Neural cell (in vitro differentiated cells): ENCODE data around the gene SF3B5. TPM values are rescaled to one million over a fixed set of nuclear protein-coding genes. Genes with fewer than 3 reads are reported as not detected.

Source experiments
- H2AFZ ChIP-seq: fragments of 200-600, 300-800 bp; sonication (generic), shearing (Covaris generic); 2 replicates; pipeline ENCODE4 v1.6.0; 2014; ENCODE audit warnings: low read depth, mild to moderate bottlenecking, antibody characterized with exemption, low read length, moderate library complexity
- H3F3A ChIP-seq: fragments of 200-600 bp; shearing (Covaris generic); 2 replicates; pipeline ENCODE4 v1.6.1; 2016; ENCODE audit warnings: mild to moderate bottlenecking, moderate library complexity, mixed read lengths, antibody characterized with exemption, low read length; ENCODE audit not compliant: insufficient read depth, poor library complexity, severe bottlenecking
- H3K27ac ChIP-seq: fragments of 200-600, 300-800 bp; sonication (generic), shearing (Covaris generic); 2 replicates; pipeline ENCODE4 v1.5.1; 2014; ENCODE audit warnings: mild to moderate bottlenecking, low read length, moderate library complexity
- H3K27me3 ChIP-seq: fragments of 300-800, 200-600 bp; sonication (generic), shearing (Covaris generic); 2 replicates; pipeline ENCODE4 v1.6.0; 2014; ENCODE audit warnings: mild to moderate bottlenecking, low read depth, low read length, moderate library complexity; ENCODE audit not compliant: insufficient read depth
- H3K36me3 ChIP-seq: fragments of 300-800, 200-600 bp; sonication (generic), shearing (Covaris generic); 2 replicates; pipeline ENCODE4 v1.5.1; 2014; ENCODE audit warnings: mild to moderate bottlenecking, antibody characterized with exemption, low read length, moderate library complexity; ENCODE audit not compliant: insufficient read depth
- H3K4me2 ChIP-seq: fragments of 300-800, 200-600 bp; sonication (generic), shearing (Covaris generic); 2 replicates; pipeline ENCODE4 v1.6.0; 2014; ENCODE audit warnings: mild to moderate bottlenecking, low read length
- H3K4me3 ChIP-seq: fragments of 300-800, 200-600 bp; sonication (generic), shearing (Covaris generic); 2 replicates; pipeline ENCODE4 v1.5.1; 2014; ENCODE audit warnings: mild to moderate bottlenecking, low read length, moderate library complexity
- H3K79me2 ChIP-seq: fragments of 200-600 bp; shearing (Covaris generic); replicated peaks from 2 replicates; pipeline ENCODE4 v1.6.0; 2014; ENCODE audit warnings: mild to moderate bottlenecking, low read length, moderate library complexity; ENCODE audit not compliant: insufficient read depth
- H3K9ac ChIP-seq: fragments of 300-800, 200-600 bp; sonication (generic), shearing (Covaris generic); 2 replicates; pipeline ENCODE4 v1.6.1; 2016; ENCODE audit warnings: mild to moderate bottlenecking, low read length, mixed read lengths
- H3K9me2 ChIP-seq: fragments of 200-600 bp; shearing (Covaris generic); 2 replicates; pipeline ENCODE4 v1.6.1; 2016; ENCODE audit warnings: mild to moderate bottlenecking, low read length, mixed read lengths; ENCODE audit not compliant: insufficient read depth
- H3K9me3 ChIP-seq: fragments of 200-600, 300-800 bp; sonication (generic), shearing (Covaris generic); 2 replicates; pipeline ENCODE4 v1.6.1; 2016; ENCODE audit warnings: mild to moderate bottlenecking, mixed run types, low read length, moderate library complexity, mixed read lengths
- H4K20me1 ChIP-seq: fragments of 200-600 bp; shearing (Covaris generic); 2 replicates; pipeline ENCODE4 v1.6.1; 2016; ENCODE audit warnings: mild to moderate bottlenecking, mixed run types; ENCODE audit not compliant: insufficient read depth
- EP300 ChIP-seq: fragments of 450-650 bp; conservative IDR thresholded peaks from 2 replicates; pipeline ENCODE4 v1.6.1; 2014; ENCODE audit warnings: antibody characterized with exemption, mild to moderate bottlenecking, moderate library complexity; ENCODE audit not compliant: poor library complexity, severe bottlenecking
- EZH2 ChIP-seq: fragments of 200-600, 300-800 bp; shearing (Covaris generic), sonication (generic); IDR thresholded peaks from 2 replicates; pipeline ENCODE4 v1.6.1; 2014; ENCODE audit warnings: antibody characterized with exemption, low read length, borderline replicate concordance, mild to moderate bottlenecking; ENCODE audit not compliant: insufficient read depth, poor library complexity, severe bottlenecking
- MXI1 ChIP-seq: fragments of 450-650 bp; conservative IDR thresholded peaks from 2 replicates; pipeline ENCODE4 v1.6.1; 2014; ENCODE audit warnings: antibody characterized with exemption, mild to moderate bottlenecking; ENCODE audit not compliant: poor library complexity, severe bottlenecking
- POLR2AphosphoS5 ChIP-seq: IDR thresholded peaks from 2 replicates; pipeline ENCODE4 v1.6.1; 2012
- RAD21 ChIP-seq: fragments of 450-650 bp; conservative IDR thresholded peaks from 2 replicates; pipeline ENCODE4 v1.6.1; 2014; ENCODE audit warnings: antibody characterized with exemption, mild to moderate bottlenecking, moderate library complexity
- SMC3 ChIP-seq: fragments of 450-650 bp; conservative IDR thresholded peaks from 2 replicates; pipeline ENCODE4 v1.6.1; 2014; ENCODE audit warnings: antibody characterized with exemption, mild to moderate bottlenecking, moderate library complexity; ENCODE audit not compliant: poor library complexity
- TAF1 ChIP-seq: IDR thresholded peaks from 2 replicates; pipeline ENCODE4 v1.6.1; 2012; ENCODE audit warnings: low read depth
- polyA plus RNA-seq: library from polyadenylated mRNA; depleted of rRNA; stranded (reverse); fragments of >200 nt; gene quantifications from 2 replicates; pipeline ENCODE4 v1.2.3, GENCODE V29; 2014
- TF ChIP-seq, protein P1 (sequence below): fragments of 450-650 bp; IDR thresholded peaks from 2 replicates; pipeline ENCODE4 v1.5.1; 2014; ENCODE audit warnings: antibody characterized with exemption, mild to moderate bottlenecking, moderate library complexity; ENCODE audit not compliant: poor library complexity, severe bottlenecking
- TF ChIP-seq, protein P2 (sequence below): IDR thresholded peaks from 2 replicates; pipeline ENCODE4 v1.6.1; 2012; ENCODE audit warnings: borderline replicate concordance

SF3B5 gene
- polyA plus RNA-seq, 1 donor from 2014 or later: 246 TPM

GRCh38 chr6:144093658-144094057, 1.7 kb downstream of the SF3B5 start:
- H3K4me2 ChIP-seq: peak overlapping the region; percentile 91
- no peak overlapping the region for H3K9ac ChIP-seq
- no peaks in the 10 kb centered on the region for H3F3A ChIP-seq
- H3K4me3 ChIP-seq: peak overlapping the region; percentile 87
- H2AFZ ChIP-seq: no peak overlapping the region
- H3K79me2 ChIP-seq: peaks cover 19% of the 10 kb centered on the region
- H3K27me3 ChIP-seq: no peaks in the 10 kb centered on the region
- H4K20me1 ChIP-seq: no peaks in the 10 kb centered on the region
- H3K36me3 ChIP-seq: no peaks in the 10 kb centered on the region
- no peak overlapping the region for H3K27ac ChIP-seq
- no peak for TF ChIP-seq SMC3
- no peak for TF ChIP-seq POLR2AphosphoS5
- TF ChIP-seq TAF1: no peak
- TF ChIP-seq, protein P1, sequence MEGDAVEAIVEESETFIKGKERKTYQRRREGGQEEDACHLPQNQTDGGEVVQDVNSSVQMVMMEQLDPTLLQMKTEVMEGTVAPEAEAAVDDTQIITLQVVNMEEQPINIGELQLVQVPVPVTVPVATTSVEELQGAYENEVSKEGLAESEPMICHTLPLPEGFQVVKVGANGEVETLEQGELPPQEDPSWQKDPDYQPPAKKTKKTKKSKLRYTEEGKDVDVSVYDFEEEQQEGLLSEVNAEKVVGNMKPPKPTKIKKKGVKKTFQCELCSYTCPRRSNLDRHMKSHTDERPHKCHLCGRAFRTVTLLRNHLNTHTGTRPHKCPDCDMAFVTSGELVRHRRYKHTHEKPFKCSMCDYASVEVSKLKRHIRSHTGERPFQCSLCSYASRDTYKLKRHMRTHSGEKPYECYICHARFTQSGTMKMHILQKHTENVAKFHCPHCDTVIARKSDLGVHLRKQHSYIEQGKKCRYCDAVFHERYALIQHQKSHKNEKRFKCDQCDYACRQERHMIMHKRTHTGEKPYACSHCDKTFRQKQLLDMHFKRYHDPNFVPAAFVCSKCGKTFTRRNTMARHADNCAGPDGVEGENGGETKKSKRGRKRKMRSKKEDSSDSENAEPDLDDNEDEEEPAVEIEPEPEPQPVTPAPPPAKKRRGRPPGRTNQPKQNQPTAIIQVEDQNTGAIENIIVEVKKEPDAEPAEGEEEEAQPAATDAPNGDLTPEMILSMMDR: no peak
- TF ChIP-seq MXI1: no peak
- TF ChIP-seq RAD21: no peak
- no peak for TF ChIP-seq EZH2
- TF ChIP-seq, protein P2, sequence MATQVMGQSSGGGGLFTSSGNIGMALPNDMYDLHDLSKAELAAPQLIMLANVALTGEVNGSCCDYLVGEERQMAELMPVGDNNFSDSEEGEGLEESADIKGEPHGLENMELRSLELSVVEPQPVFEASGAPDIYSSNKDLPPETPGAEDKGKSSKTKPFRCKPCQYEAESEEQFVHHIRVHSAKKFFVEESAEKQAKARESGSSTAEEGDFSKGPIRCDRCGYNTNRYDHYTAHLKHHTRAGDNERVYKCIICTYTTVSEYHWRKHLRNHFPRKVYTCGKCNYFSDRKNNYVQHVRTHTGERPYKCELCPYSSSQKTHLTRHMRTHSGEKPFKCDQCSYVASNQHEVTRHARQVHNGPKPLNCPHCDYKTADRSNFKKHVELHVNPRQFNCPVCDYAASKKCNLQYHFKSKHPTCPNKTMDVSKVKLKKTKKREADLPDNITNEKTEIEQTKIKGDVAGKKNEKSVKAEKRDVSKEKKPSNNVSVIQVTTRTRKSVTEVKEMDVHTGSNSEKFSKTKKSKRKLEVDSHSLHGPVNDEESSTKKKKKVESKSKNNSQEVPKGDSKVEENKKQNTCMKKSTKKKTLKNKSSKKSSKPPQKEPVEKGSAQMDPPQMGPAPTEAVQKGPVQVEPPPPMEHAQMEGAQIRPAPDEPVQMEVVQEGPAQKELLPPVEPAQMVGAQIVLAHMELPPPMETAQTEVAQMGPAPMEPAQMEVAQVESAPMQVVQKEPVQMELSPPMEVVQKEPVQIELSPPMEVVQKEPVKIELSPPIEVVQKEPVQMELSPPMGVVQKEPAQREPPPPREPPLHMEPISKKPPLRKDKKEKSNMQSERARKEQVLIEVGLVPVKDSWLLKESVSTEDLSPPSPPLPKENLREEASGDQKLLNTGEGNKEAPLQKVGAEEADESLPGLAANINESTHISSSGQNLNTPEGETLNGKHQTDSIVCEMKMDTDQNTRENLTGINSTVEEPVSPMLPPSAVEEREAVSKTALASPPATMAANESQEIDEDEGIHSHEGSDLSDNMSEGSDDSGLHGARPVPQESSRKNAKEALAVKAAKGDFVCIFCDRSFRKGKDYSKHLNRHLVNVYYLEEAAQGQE: no peak
- TF ChIP-seq EP300: no peak
- H3K9me3 ChIP-seq: no peaks in the 10 kb centered on the region
- H3K9me2 ChIP-seq: no peaks in the 10 kb centered on the region

DNA sequence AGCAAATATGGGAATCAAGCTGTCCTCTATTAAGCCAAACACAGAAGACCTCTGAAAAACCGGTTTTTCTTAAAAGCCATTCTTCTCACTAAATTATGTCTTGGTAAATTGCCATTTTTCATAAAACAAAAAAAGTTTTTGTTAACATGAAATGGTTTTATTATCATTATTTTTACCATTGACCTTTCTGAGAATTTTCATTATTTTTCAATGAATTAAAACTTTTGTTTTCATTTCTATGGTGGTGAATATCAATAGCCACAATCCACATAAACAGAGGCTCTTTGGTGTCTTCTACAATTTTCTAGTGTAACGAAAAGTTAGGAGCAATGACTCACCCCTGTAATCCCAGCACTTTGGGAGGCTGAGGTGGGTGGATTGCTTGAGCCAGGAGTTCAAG, 2.1 kb downstream of the SF3B5 start:
- Histone ChIP-seq H3K79me2 (peaks cover 19% of the 10 kb centered on the region), H3K9me3 (no peaks in the 10 kb centered on the region), H3K36me3 (no peaks in the 10 kb centered on the region), H4K20me1 (no peaks in the 10 kb centered on the region), H3K9me2 (no peaks in the 10 kb centered on the region), H3K27me3 (no peaks in the 10 kb centered on the region), H3K4me3 (peak overlapping the region; percentile 87), H3F3A (no peaks in the 10 kb centered on the region), H3K27ac (no peak overlapping the region), H3K4me2 (peak overlapping the region; percentile 12), H2AFZ (no peak overlapping the region), H3K9ac (no peak overlapping the region)
- no peak for TF ChIP-seq MXI1
- TF ChIP-seq, protein P1: no peak
- TF ChIP-seq TAF1: no peak
